Kidney capillary endothelial cell (primary cell): ENCODE measurements around the gene MUS81.
"Not testable (repeated sequence)": the region's sequence is repeated elsewhere in the genome, so short reads cannot be mapped to it uniquely, and the experiment has no call there.

ENCODE experiments used
- DNase-seq: peaks from one replicate; pipeline ENCODE4 v3.0.0-alpha.2; 2018; ENCODE audit warnings: low spot score

Gene MUS81, protein sequence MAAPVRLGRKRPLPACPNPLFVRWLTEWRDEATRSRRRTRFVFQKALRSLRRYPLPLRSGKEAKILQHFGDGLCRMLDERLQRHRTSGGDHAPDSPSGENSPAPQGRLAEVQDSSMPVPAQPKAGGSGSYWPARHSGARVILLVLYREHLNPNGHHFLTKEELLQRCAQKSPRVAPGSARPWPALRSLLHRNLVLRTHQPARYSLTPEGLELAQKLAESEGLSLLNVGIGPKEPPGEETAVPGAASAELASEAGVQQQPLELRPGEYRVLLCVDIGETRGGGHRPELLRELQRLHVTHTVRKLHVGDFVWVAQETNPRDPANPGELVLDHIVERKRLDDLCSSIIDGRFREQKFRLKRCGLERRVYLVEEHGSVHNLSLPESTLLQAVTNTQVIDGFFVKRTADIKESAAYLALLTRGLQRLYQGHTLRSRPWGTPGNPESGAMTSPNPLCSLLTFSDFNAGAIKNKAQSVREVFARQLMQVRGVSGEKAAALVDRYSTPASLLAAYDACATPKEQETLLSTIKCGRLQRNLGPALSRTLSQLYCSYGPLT

DNA sequence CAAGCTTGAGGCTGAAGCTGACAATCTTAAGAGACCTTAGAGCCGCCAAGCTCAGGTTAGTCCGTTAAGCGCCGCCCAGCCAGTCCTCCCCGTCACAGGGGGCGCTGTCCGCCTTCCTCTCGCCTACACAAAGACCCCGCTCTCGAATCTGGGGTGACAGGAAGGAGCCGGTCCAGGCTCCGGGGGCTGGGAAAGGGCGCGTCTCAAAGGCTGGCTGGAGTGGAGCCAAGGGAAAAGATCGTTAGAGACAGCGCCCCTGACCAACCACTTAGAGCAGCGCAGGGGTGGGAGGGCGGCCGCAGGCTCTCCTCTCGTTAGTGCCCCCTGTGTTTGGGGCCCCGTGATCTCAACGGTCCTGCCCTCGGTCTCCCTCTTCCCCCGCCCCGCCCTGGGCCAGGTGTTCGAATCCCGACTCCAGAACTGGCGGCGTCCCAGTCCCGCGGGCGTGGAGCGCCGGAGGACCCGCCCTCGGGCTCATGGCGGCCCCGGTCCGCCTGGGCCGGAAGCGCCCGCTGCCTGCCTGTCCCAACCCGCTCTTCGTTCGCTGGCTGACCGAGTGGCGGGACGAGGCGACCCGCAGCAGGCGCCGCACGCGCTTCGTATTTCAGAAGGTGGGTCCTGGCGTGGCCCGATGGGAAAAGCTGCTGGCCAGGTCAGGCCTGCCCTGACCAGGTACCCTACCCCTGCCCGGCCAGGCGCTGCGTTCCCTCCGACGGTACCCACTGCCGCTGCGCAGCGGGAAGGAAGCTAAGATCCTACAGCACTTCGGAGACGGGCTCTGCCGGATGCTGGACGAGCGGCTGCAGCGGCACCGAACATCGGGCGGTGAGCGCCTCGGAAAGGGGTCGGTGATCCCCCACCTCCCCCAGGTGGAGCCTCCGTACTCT, at the start of gene MUS81:
Gene MUS81, plus strand, starts transcription at position 156 of the 887 bp plus-strand sequence. Its CDS starts 321 bp downstream, at position 477.
- DNase-seq: peak; percentile 97

DNA sequence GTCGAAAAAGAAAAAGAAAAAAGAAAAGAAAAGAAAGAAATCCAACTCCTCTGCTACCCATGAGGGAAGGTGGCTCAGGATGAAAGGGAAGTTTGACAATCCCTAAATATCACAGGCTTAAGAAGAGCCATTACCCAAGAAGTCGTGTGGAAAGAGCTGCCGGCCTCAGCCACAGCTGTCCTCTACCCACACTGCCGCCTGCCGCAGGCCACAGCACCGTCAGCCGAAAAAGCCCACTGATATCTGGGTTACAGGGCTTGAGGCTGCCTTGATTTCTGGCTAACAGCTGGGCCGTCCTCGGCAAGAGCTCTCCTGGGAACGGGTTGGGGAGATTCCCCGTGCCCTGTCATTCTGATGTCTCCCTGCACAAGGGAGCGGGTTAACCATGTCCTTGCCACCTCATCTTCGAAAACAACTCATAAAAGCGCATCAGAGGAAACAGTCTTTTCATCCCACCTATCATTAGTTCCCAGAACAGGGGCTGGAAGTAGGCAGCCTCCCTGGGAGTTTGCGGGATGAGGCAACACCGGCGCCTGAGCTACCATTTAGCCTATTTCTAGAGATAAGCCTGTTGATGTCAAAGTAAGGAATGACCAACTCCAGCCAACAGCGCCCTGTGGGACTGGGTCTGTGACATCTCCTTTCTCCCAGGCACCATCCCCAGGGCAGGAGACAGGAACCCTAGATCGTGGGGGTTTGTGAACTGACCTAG, 48.3 kb upstream of the MUS81 start:
- no peak for DNase-seq

DNA sequence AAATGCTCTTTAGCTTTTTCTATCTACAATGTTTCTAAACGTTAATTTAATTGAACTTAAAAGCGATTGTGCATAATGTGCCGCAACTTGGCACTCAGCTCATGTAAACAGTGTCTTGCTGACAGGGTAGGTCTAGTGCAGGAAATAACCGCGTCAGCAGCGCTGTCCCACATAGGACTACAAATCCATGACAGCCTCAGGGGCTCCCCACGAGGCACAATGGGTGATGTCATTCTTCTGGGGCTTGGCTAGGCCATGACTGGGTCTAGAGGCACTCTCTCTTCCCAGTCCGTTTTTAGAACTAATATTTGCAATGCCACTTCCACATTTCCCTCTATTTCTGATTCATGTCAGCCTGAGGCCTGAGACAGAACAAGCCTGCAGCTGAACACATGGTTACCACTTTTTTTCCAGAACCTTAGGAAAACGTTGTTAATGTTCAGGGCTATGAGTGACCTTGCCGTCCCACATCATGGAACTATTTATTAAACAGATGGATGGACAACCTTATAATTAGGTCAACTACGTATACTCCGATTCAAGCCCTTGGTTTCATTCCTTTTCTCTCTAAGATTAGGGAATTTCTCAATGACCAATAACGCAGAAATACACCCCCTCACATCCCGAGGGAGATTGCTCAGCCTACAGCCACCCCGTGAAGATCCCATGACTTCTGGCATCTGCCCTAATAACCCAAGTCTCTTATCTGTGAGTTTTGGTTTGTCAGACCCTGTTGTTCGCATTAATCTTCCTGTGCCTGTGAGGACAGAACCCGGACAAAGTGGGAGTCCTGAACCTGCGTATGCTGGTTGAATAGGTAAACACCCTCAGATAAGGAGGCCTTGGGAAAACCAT, 45.9 kb upstream of the MUS81 start:
- DNase-seq: no peak

DNA sequence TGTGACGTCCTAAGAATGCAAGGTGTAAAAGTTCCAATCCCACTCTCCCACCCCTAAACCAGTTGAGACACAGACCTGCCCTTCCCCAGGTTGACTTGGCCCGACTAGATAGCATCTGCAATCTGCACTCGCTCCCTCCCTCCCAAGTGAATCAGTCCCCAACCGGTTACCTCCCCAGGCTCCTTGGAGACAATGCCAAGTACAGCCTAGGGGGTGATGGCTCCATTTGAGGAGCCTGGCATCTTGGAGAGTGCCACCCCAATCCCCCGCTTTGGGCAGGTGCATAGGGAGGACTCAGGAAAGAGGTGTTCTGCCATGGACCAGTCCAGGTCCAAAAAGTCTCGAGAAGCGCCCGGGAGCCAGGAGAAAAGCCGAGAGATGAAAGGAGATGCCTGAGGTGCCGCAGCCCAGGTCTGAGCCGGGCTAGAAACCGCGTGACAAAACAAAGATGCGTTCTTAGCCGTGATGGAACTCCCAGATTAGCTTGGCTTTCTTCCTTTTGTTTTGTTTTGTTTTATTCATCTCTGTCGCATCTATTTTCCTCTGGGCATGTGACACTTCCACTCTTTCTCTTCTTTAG, 45.2 kb upstream of the MUS81 start:
- no peak for DNase-seq

DNA sequence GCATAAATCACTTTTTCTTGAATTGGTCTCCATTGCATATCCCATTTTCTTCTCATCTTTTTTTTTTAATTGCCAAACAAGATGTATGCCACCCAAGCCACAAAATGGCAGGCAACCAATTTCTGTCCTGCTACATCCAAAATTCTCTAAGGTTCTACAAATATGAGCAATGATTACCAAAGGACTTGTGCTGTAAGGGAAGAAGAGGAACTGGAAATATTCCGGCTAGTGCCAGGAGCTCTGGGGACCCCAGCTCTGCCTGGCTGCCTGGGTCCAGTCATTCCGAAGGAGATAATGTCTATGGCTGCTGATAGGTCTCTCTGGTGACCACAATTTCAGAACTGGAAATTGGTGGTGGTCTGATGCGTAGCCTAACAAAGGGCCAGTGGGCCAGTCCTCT, 43.5 kb upstream of the MUS81 start:
- DNase-seq: no peak

DNA sequence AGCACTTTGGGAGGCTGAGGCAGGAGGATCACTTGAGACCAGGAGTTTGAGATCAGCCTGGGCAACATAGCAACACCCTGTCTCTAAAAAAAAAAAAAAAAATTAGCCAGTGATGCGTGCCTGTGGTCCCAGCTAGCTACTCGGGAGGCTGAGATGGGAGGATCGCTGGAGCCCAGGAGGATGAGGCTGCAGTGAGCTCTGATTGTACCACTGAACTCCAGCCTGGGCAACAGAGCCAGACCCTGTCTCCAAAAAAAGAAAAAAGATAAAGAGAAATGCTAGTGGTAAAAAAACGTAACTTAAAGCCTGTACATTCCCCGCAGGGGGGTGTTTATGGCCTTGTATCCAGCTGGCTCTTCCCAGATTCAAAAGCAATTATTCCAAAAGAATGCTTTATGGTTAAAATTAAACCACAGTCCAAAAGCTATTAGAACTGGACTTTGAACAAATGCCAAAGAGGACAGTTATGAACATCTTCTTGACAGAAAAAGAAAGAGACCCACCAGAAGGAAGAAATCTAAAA, 42.9 kb upstream of the MUS81 start:
- DNase-seq: no peak

DNA sequence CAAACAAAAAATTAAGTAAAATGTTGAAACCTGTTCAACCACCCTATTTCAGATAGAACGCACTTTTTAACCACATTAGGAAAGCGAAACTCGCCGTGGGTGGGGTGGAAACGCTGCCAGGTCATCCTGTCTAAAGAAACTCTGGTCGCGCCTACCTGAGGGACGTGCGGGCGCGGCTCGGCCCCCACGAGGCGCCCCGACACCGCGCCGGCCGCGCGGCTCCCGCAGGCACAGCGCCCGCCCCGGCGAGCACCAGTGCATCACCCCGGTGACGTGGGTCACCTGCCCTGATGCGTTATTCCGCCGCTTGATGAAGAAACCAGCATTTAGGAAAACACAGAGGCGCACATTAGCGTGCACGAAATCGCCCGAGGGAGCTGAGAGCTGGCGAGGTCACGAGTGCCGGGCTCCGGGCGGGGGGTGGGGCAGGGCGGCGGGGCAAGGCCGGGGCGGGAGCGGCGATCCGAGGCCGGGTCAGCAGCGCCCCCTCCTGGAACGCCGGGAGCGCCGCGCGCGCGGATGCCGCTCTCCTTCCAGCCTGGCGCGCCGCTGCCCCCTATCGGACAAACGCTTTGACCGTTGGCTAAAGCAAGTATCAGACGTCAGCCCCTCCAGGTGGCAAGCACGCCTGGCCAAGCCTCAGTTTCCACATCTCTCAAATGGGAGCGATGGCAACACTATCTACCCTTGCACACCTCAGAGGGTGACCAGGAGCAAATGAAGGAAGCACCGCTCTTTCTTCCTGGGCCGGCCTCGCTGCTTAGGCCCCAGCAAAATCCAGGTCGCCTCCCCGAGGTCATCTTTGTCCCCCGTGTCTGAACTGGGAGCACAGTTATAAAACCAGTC, 42.2 kb upstream of the MUS81 start:
- DNase-seq: peak; percentile 88

DNA sequence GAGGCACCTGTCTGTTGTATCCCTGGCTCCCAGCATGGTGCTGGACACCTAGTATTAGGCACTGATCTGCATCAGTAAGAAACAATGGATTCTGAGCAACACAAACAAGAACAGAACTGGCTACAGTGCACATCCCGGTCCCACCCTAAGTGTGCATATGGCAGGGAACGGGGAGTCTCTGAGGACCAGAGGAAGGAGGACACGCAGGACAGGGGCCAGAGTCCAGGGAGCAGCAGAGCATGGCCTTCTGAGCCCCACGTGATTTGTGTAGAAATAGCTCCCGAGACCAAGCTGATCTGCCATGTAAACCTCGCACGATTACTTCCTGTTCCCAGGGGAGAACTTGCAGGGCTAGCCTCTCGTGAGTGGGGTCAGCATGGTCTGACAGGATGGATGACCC, 39.1 kb upstream of the MUS81 start:
- no peak for DNase-seq

DNA sequence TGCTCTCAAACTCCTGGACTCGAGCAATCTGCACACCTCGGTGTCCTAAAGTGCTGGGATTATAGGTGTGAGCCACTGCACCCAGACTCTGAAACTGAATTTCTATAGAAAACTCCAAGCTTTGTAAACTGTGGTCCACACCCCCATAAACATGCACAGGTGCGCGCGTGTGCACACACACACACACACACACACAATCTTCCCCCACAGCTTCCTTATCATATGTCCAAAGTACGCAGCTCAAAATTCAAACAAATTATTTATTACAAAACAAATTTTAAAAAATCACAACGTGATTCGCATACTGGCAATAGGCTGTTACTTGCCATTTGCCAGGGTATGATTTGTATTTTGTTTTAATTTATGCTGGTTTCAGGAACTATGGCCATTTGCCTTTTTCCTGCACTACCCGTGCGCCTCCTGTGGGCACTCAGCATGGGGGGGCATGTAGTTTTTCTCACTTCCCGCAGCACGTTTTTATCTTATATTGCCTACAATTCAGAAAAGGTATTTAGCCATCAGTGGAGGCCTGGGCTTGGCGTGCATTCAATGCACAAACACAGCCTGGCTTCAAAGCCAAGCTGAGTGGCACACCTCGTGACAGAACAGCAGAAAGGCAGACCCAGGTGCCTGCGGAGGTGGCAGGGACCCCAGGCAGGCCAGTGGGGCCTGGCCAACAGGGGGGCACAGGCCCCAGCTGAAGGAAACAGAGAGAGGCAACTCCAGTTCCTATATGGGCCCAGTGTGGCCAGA, 37.3 kb upstream of the MUS81 start:
- no peak for DNase-seq

DNA sequence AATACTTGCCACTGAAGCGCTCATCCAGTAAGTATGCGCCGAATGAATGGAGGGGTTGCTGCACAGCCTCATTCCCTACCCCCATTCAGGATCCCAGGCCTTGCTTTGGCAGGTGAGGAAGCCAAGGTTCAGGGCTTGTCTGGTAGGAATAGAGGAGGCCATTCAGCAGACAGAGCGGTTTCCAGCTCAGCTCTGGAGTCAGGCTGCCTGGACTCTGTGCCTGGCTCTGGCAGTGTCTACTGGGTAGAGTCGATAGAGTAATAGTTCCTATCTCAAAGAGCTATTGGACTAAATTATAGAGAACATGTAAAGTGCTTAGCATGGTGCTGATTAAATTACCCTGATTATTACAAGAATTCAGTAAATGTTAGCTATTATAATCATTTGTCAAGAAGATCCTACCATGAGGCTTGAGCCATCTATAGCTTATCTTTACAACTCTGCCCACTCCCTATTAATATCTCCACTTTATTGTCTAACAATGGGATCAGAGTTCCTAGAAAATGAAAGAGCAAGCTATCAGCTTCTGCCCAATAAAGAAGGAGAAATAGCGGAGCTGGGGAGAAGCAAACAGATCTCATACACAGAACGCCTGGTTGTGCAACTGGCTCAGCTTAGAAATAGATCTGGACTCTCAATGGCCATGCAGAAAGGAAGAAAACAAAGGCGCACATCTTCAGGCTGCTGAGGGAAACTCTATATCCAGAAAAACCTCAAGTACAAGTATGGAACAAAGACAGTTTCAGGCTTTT, 33.1 kb upstream of the MUS81 start:
- no peak for DNase-seq

DNA sequence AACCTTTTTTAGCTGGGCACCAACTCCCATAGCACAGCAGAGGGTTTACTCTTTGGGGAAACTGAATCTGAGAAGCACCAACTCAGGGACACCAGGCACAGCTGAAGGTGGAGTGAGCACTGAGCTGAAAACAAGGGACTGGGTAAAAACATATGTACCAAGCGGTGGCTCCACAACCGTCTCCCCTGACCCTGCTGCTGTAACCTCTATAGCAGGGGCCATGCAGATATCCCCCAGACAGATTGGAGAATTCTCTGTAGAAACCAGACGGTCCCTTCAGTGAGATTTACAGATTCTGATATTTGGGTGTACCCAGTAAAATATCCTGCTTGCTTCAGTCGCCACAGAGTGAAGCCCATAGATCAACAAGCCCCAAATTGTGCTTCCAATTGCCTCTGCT, 30.8 kb upstream of the MUS81 start:
- DNase-seq: no peak

DNA sequence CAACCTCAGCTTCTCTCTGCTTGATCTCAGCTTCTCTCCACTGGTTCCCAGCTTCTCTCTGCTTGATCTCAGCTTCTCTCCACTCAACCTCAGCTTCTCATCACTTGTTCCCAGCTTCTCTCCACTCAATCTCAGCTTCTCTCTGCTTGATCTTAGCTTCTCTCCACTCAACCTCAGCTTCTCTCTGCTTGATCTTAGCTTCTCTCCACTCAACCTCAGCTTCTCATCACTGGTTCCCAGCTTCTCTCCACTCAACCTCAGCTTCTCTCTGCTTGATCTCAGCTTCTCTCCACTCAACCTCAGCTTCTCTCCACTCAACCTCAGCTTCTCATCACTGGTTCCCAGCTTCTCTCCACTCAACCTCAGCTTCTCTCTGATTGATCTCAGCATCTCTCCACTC, 28.0 kb upstream of the MUS81 start:
- not testable (repeated sequence) for DNase-seq

DNA sequence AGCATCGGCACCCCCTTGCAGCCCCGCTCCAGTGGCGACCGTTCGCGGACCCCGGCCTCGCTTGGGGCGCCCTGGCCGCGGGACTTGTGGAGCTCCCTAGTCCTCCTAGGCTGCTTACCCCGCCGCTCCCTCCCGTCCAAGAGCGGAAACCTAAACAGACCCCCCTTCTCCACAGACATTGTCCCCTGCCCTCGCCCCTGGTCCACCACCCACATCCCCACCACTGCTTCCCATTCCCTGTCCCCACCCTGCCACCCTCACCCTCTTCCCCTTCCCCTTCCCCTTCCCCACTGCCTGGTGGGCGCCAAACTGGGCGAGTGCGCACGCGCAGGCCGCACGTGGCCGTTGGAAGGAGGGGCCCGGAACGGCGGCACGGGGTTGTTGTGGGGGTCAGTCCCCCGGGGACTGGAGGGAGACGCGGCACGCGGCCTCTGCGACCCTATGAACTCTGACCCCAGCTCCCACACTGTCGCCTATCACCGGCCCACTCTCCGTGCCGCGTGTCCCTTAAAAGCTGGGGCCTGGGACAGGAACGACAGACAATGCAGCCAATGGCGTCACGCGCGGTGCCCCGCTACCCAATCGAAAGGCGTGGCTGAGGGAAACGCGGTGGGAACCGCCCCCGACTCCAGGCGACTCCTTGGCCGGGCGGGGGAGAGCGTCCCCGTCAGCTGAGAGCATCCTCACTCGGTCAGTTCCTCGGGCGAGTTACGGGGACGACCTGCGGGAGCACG, 26.8 kb upstream of the MUS81 start, which contains the start of gene SNX32:
Gene SNX32, plus strand, starts transcription at position 667 of the 734 bp plus-strand sequence. CDS start 103 bp downstream, outside the sequence.
- peak; percentile 84 for DNase-seq

DNA sequence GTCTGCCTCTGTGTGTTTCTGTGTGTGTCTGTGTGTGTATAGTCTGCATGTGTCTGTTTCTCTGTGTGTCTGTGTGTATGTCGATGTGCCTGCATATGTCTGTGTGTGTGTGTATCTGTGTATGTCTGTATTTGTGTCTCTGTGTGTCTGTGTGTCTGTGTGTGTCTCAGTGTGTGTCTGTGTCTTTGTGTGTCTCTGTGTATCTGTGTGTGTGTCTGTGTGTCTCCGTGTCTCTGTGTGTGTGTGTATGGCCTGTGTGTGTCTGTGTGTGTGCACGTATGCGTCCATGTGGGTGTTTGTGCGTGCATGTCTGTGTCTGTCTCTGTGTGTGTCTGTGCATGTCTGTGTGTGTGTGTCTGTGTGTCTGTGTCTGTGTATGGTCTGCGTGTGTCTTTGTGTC, 26.0 kb upstream of the MUS81 start:
- no peak for DNase-seq

DNA sequence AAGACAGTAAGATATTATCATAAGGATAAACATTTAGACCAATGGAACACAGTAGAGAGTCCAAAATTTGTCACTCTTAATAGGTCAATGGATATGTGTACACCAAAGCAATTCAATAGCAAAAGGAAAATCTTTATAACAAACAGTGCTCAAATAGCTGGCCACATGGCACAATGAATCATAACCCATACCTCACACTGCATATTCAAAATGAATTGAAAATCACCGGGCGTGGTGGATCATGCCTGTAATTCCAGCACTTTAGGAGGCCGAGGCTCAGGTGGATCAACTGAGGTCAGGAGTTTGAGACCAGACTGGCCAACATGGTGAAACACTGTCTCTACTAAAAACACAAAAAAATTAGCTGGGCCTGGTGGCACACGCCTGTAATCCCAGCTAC, 18.1 kb upstream of the MUS81 start:
- DNase-seq: no peak

DNA sequence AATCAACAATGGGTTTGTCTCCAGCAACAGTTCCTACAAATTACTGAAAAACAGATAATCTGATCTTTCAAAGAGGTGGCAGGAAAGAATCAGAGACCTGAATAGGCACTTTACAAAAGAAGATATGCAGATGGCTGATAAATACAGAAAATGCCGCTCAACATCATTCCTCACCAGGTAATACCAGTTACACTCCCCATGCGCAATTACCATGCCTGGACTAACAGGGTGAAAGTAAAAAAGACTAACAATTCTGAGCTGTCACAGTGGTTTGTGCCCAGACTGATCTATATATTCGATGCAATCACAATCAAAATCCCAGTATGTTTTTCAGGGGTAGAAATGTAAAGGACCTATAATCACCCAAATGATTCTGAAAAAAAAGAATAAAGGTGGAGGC, 16.4 kb upstream of the MUS81 start:
- no peak for DNase-seq

DNA sequence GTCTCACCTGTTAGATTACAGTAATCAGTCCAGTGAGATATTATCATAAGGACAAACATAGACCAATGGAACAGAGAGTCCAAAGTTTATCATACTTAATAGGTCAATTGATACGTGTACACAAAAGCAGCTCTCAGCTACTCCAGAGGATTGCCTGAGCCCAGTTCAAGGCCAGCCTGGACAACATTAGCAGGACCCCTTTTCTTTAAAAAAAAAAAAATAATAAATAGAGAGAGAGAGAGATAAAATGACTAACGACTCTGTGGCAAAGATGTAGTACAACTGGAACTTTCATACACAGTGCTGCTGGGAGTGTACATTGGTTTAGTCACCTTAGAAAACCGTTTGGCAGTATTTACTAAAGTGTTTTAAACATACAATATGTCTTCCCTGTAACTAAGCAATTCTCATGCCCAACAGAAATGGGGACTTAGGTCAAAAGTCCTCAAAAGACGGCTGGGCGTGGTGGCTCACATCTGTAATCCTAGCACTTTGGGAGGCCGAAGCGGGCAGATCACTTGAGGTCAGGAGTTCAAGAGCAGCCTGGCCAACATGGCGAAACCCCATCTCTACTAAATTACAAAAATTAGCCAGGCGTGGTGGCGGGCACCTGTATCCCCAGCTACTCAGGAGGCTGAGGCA, 15.9 kb upstream of the MUS81 start:
- DNase-seq: no peak
